HG03280 (cell line): ENCODE results near the gene JSRP1.
A peak's percentile ranks its signal among the peaks of the same experiment; 100 is the strongest.
"Not testable (repeated sequence)": the region's sequence is repeated elsewhere in the genome, so short reads cannot be mapped to it uniquely, and the experiment has no call there.

Source experiments
- ATAC-seq: cut with Tn5 transposase; IDR thresholded peaks from one replicate; pipeline ENCODE4 v1.9.1; 2021; ENCODE audit warnings: mild to moderate bottlenecking, moderate library complexity; ENCODE audit not compliant: unreplicated experiment

Gene JSRP1

DNA sequence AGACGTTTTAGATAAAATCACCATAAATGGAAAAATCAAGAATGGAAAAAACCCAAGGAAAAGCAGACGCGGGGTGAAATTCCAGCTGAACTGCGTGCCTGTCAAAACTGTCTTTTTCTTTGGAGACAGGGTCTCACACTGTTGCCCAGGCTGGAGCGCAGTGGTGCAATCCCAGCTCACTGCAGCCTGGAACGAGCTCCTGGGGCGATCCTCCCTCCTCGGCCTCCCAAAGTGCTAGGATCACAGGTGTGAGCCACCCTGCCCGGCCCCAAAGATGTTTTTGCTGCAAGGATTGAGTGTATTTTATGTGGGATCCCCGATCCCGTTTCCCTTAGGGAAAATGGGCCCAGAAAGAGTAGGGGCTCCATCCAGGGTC, 26.6 kb upstream of the JSRP1 start:
- no peak for ATAC-seq

DNA sequence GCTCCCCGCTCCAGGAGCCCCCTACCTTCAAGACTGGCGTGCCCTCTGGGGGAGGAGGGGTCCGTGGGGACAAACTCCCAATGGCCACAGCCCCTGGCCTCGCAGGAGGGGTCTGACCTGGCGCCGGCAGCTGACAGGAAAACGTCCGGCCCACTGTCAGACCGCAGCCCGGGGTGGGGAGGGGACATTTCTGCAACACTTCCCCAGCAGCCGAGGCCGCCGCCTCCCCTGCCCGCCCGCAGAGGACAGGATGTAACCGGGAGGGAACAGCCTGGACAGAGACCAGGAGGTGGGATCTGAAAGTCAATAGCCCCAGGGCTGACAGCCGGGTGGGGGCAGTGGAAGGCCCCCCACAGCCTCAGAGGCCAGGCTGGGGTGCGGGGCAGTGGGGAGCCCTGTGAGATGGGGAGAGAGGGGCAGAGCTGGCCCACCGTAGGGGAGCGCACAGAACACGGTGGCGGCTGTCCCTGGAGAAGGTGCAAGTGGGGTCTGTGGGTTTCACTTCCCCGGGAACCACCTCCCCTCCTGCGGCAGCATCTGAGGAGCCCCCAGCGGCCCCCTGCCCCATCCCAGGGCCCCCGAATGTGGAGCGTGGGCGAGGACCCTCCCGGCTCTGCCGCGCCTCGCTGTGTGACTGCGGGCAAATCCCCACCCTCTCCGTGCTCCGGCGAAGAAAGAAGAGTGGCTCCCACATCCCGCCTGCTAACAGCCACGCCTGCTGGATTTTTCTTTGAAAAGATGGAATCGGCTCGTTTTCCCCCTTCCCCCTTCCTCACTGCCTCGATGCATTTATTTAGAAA, 26.0 kb upstream of the JSRP1 start, which contains the start of gene PEAK3:
Gene PEAK3 (minus strand): TSS at position 114 of the 800 bp plus-strand sequence. CDS start 1,244 bp downstream, outside the sequence.
- no peak for ATAC-seq

DNA sequence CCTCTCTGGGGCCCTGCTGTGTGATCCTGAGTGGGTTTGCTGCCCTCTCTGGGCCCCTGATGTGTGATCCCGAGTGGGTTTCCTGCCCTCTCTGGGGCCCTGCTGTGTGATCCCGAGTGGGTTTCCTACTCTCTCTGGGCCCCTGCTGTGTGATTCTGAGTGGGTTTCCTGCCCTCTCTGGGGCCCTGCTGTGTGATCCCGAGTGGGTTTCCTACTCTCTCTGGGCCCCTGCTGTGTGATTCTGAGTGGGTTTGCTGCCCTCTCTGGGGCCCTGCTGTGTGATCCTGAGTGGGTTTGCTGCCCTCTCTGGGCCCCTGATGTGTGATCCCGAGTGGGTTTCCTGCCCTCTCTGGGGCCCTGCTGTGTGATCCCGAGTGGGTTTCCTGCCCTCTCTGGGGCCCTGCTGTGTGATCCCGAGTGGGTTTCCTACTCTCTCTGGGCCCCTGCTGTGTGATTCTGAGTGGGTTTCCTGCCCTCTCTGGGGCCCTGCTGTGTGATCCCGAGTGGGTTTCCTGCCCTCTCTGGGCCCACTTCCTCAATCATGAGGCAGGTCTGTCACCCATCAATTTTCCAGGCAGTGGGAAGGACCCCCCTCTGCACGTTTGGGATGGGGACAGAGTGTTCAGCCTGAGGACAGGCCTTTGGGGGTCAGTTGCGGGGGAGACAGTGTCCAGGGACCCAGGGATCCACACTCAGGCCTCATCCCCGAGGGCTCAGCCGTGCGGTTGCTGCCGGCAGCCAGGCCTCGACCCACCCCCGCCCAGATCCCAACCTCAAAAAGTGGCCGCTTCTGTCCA, 25.2 kb upstream of the JSRP1 start:
- not testable (repeated sequence) for ATAC-seq

DNA sequence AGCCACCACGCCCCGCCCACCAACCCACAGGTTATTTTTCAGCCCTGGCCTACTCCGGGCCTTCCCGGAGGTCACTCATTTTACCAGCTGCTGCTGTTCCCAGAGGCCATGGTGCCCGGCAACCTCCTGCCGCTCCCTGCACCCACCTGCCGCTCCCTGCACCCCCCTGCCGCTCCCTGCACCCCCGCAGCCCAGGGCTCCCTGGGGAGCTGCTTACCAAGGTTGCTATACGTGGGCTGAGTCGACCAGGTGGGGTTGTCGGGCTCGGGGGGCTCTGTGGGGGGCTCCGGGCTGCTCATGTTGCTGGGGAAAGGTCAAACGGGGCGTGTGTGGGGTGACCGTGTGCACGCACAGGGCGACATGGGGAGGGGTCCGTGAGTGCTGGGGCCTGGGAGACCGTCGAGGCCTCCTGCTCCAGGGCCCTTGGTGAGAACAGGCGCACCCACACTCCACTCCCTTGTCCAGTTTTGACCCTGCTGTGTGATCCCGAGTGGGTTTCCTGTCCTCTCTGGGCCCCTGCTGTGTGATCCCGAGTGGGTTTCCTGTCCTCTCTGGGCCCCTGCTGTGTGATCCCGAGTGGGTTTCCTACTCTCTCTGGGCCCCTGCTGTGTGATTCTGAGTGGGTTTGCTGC, 24.5 kb upstream of the JSRP1 start:
- ATAC-seq, result no peak

DNA sequence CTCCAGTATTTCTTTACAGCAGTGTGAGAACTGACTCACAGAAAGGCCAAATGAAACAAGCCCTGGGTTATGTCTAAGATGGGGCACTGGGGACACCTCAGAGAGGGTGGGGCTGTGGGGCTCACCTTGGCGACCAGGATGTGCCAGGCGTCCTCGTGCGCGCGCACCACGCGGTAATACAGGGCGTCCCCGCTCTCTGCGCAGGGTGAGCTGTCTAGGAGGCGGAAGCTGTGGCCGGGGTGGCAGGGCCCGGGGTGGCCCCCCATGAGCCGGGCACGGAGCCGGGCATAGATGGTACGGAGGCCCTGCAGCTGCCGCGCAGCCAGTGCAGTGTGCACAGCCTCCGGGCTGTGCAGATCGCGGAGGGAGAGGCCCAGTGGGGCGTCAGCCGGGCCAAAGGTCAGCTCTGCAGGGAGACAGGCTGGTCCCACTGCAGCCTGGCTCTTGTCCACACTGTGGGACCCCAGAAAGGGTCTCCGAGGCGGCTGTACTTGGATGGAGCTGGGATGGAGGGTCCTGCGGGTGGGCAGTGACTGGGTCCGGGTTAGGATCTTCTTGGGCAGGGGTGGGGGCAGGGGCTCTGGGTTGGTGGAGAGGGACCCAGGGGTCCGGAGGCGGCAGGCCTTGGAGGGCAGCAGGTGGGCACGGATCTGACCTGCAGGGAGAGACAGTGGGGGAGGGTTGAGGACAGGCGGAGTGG, 22.4 kb upstream of the JSRP1 start:
- no peak for ATAC-seq

DNA sequence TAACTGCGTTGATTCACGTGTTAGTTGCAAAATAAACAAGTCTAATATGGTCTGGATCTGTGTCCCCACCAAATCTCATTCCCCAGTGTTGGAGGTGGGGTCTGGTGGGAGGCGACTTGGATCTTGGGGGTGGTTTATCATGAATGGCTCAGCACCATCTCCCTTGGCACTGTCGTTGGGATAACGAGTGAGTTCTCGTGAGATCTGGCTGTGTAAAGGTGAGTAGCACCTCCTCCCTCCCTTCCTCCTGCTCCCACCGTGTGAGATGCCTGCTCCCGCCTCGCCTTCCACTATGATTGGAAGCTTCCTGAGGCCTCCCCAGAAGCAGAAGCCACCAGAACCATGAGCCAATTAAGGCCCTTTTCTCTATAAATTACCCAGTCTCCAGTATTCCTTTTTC, 20.9 kb upstream of the JSRP1 start:
- ATAC-seq, result no peak

DNA sequence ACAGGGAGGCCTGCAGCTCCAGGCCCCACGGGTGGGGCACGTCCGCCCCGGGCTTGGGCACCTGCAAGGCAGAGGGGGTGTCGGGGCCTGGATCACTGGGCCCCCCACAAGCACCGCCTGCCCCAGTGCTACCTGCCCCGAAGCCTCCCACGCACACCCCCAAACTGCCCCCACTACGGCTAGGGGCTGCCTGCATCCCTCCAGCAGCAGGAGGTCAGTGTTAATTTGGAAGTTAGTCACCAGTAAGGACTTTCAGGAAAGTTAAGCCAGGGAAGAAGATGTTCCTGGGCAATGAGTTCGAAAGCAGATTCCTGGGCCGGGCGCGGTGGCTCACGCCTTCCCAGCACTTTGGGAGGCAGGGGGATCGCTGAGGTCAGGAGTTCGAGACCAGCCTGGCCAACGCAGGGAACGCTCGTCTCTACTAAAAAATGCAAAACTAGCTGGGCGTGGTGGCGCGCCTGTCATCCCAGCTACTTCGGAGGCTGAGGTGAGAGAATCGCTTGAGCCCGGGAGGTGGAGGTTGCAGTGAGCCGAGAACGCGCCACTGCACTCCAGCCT, 20.3 kb upstream of the JSRP1 start:
- no peak for ATAC-seq

DNA sequence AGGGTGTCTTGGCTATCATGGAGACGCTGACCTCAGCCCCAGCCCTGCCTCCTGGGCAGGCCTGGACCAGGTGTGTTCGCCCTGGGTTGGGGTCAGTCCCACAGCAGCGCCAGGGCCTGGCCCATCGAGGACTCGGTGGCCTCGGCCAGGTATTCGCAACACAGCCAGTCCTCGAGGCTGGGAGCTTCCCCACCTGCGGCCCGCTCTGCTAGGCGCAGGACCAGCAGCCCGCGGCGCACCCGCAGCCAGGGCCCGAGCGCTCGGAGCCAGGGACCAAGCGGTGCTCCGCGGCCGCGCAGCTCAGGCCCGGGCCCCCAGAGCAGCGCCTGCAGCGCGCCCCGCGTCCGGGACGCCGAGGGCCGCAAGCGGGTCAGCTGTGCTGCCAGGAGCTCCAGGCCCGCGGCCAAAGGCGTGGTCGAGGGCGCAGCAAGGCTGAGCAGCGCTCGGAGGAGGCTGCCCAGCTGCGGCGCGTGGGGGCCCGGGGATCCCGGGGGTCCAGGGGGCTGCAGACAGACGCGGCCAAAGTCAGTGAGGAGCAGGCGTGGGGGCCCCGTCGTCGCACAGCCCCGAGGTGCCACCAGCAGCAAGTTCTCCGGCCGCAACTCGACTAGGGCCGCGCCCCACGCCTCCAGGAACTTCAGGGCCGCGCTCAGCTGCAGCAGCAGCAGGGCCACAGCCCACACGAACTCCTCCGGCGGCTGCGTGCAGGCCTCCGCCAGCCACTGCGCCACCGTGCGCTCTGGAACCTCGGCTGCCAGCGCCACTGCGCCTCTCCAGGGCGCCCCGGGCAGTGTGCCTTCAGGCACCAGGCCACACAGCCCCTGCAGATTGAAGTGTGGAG, 19.6 kb upstream of the JSRP1 start:
- ATAC-seq, result no peak

DNA sequence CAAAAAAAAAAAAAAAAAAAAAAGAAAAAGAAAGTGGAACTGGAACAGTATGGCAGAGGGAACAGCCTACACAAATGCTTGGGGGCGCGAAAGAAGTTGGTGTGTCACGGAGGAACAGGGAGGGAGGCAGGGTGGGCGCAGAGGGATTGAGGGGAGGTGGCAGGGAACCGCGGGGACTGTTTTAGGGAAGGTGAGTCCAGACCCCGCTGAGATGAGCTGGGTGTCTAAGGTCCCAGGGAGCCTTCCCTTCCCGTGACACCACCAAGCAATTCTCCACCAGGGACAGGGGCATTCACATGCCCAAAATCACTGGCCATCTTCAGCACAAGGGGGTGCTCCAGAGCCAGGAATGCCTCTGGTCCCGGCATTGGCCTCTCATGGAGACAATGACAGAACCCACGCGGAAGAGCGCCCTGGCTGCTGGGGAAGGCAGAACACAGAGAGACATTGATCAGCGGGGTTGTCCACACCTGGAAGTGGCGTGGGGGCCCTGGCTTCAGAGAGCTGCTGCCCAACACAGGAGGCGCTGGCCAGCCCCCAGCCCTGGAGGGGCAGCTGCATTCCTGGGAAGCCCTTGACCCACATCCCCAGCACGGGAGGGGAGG, 18.8 kb upstream of the JSRP1 start:
- ATAC-seq, result no peak

DNA sequence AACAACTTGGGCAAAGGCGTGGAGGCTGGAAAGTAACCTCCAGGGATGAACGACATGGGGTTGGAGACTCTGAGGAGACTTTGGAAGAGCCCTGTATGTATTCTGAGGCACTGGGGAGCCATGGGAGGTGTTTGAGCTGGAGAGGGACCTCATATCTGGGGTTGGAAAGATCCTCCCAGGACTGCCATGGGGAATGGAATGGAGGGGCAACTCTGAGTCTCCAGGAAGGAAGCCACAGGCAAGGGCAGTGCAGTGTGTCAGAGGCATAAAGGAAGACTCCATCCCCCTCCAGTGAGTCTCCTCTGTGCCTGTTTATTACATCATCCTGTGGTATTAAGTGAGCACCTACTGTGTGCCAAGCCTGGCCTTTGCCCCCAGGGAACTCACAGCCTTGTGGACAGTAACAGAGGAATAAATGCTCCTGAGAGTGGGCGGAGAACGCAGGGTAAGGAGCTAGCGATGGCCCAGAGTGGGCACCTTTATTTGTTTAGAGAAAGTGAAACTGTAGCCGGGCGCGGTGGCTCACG, 18.0 kb upstream of the JSRP1 start:
- no peak for ATAC-seq

DNA sequence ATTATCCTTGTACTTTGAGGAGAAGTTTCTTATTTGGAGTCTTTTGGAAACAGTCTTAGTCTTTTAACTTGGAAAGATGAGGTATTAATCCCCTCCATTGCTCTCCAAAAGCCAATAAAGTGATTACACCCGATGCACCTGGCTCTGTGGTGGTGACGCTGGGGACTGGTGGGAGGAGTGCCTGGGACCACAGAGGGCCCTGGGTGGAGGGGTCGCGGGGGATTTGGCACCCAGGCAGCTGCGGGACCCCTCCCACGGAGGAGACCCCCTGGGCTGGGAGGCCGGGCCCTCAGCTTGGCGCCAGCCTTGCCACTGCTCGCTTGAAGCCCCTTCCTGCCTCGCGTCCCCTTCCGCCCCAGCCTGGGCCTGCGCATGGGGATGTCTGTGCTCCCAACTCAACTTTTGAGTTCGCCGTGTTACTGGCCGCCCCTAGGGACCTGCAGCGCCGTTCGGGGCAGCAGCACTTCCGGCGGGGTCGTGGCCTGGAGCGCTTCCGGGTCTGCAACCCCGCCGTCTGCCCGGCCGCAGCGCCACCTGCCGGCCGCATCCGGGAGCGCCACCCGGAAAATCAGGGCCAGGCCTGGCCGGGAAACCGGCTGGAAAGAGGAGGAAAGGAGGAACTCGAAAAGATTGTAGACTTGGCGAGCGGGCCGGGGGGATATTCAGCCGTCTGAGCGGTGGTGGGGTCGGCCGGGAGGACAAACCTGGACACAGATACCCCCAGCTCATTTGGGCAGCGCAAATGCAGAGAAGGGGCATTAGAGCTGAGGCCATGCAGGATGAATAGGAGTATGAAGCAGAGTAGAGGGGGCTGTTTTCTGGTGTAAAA, 17.4 kb upstream of the JSRP1 start:
- peak; percentile 31 for ATAC-seq

DNA sequence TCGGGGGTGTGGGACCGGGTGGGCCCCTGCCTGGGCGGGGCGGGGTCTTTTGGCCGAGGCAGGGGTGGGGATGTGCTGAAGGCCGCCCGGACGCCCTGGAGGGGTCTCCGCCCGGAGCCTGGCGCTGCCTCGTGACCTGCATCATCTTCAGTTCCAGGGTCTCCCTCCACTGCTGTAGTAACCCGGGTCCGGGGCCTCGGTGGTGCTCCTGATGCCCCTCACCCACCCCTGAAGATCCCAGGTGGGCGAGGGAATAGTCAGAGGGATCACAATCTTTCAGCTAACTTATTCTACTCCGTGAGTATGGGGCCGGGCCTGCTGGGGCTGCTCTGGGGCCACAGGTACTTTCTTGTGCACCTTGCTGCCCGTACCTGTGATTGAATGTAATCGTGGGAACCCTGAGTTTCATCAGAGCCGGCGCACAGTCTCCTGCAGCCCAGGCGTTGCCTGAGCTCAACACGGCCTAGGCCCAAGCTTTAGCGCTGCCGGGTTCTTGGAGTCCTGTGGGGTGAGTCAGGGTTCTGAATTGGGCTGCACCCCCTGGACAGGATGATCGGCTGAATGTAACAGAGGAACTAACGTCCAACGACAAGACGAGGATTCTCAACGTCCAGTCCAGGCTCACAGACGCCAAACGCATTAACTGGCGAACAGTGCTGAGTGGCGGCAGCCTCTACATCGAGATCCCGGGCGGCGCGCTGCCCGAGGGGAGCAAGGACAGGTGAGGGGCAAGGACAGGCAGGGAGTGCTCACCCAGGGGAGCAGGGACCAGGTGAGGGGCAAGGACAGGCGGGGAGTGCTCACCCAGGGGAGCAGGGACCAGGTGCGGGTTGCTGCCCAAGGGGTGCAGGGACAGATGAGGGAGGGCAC, 15.3 kb upstream of the JSRP1 start:
- ATAC-seq, result no peak

DNA sequence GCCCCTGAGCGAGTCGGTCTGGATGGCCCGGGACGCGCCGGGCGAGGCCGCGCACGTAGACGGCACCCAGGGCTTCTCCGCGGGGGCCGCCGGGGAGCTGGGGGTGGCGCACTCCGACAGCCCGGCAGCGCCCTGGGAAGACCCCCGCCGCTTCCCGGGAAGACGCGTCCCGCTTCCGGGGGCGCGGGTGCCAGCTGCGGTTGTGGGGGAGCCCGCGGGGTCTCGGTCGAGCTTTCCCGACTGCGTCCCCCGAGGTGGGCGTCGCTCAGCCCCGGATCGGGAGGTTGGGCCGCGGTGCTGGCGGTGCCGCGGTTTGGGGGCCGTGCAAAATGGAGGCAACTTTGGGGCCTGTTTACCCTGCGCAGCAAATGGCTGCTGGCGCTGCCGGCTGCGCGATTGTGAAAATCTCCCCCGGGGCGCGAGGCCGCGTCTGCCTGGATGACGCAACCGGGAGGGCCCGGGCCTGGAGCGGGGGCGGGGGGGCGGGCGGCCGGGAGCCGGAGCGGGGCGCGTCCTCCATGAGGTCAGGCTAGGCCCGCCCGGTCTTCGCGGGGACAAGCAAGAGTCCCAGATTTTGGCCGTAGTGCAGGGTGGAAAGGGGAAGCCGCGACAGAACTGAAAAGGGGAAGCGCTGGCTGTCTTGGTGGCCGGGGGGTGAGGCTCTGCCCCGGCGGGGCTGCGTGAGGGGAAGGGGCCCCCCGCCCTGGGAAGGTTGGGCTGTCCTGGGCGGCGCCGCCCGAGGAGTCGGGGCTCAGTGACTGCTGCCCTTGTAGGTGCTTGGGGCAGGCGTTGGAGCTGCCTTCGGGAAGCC, 14.4 kb upstream of the JSRP1 start:
- ATAC-seq, result no peak

DNA sequence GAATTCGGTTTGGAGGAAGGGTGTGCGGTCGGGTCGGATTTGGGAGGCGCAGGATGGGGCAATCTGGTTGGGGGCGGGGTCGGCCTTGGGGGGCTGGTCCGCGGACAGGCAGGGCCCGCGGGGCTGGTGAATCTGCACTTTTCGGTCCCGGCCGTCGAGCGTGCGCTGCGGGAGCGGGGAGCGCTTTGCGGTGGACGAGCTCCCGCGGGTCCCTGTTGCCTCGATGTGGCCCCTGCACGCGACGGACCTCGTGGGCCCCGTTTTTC, 13.9 kb upstream of the JSRP1 start:
- ATAC-seq, result no peak

DNA sequence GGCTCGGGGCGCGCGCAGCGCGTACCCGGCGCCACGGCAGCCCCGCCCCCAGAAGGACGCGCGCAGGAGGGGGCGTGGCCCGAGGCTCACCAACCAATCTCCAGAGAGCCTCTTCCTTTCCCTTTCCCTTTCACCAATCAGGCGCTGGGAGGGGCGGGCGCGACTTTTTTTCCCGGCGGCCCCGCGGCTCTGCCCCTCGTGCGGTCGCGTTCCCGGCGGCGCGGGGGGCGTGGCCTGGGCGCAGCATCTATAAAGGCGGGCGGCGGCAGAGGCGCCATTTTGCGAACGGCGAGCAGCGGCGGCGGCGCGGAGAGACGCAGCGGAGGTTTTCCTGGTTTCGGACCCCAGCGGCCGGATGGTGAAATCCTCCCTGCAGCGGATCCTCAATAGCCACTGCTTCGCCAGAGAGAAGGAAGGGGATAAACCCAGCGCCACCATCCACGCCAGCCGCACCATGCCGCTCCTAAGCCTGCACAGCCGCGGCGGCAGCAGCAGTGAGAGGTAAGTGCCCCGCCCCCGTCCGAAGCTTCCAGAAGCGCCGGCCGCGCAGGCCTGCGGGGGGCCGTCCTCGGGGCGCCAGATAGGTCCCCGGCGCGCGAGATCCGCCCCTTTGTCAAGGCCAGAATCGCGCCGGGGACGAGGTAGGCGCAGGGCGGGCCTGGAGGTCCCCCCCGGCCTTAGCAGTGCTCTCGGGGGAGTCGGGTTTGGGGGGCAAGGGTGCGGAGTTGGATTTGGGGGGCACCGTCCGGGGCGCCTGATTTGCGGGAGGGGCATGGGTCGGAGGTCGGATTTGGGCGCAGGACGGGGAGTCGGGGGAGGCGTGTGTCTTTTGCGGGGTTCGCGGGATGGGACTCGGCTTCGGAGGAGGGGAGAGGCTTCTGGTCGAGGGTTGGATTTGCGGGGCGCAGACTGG, 13.3 kb upstream of the JSRP1 start:
- ATAC-seq, result peak; percentile 62

DNA sequence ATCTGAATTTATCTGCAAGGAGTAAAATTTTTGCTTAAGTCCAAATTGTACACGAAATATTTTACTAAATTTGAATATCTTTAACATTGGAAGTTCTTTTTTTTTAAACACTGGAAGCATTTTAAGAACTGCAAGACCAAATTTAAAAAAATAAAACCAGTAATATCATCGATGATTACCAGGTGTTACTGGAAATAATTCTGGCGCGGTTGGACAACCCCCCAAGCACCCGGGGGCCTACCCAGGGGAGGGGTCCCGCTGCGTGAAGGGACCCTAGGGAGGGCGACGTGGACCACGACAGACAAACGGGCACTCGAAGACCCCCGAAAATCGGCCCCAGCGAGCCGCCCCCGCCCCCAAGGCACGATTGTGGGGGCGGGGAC, 12.6 kb upstream of the JSRP1 start:
- ATAC-seq, result no peak
